Liver (tissue), 9 donors: ENCODE data around the gene FLOT2. TPM values are rescaled to one million over a fixed set of nuclear protein-coding genes. Genes with fewer than 3 reads are reported as not detected.

ENCODE experiments used
- DNase-seq: peaks from one replicate; pipeline ENCODE4 v3.0.0-alpha.2; 2017; ENCODE audit warnings: low spot score
- H3K27ac ChIP-seq, 2 donors: one replicate each; pipeline ENCODE4 v1.7.0; 2013; ENCODE audit warnings: inconsistent platforms in 2 of 2, low read length in 2 of 2, control low read depth in 1 of 2, low read depth in 1 of 2, mild to moderate bottlenecking in 1 of 2
- H3K27me3 ChIP-seq, 4 donors: one replicate each; pipeline versions ENCODE4 v1.6.1 to v1.7.0; 2013; ENCODE audit warnings: low read length in 3 of 4, inconsistent platforms in 1 of 4, mild to moderate bottlenecking in 1 of 4, moderate library complexity in 1 of 4; ENCODE audit not compliant: control insufficient read depth in 4 of 4, insufficient read depth in 4 of 4
- H3K36me3 ChIP-seq, 4 donors: one replicate each; pipeline versions ENCODE4 v1.6.1 to v1.7.0; 2013; ENCODE audit warnings: low read length in 3 of 4, mild to moderate bottlenecking in 3 of 4, low read depth in 1 of 4, moderate library complexity in 1 of 4; ENCODE audit not compliant: control insufficient read depth in 4 of 4, insufficient read depth in 3 of 4
- H3K4me1 ChIP-seq, 4 donors: one replicate each; pipeline versions ENCODE4 v1.6.1 to v1.7.0; 2013; ENCODE audit warnings: low read length in 3 of 4, mild to moderate bottlenecking in 3 of 4, moderate library complexity in 1 of 4; ENCODE audit not compliant: control insufficient read depth in 4 of 4, insufficient read depth in 4 of 4
- H3K4me3 ChIP-seq, 3 donors: one replicate each; pipeline versions ENCODE4 v1.6.1 to v1.7.0; 2013; ENCODE audit warnings: low read length in 3 of 3, control low read depth in 1 of 3, low read depth in 1 of 3, mild to moderate bottlenecking in 1 of 3
- H3K9ac ChIP-seq, 2 donors: one replicate each; pipeline ENCODE4 v1.7.0; 2013; ENCODE audit warnings: low read length in 2 of 2, mild to moderate bottlenecking in 2 of 2, moderate library complexity in 2 of 2, control low read depth in 1 of 2, low read depth in 1 of 2
- H3K9me3 ChIP-seq, 4 donors: one replicate each; pipeline versions ENCODE4 v1.6.1 to v1.7.0; 2013; ENCODE audit warnings: low read length in 3 of 4; ENCODE audit not compliant: control insufficient read depth in 4 of 4
- ATF3 ChIP-seq: IDR thresholded peaks from 2 replicates; pipeline ENCODE4 v1.6.1; 2016; ENCODE audit warnings: antibody characterized with exemption
- EGR1 ChIP-seq, 2 donors: IDR thresholded peaks; 2 replicates each; pipeline ENCODE4 v1.6.1; 2016 to 2018; ENCODE audit warnings: antibody characterized with exemption in 2 of 2, low read depth in 2 of 2
- FOXA1 ChIP-seq: IDR thresholded peaks from 2 replicates; pipeline ENCODE4 v1.6.1; 2016; ENCODE audit warnings: antibody characterized with exemption
- FOXA2 ChIP-seq: IDR thresholded peaks from 2 replicates; pipeline ENCODE4 v1.6.1; 2016; ENCODE audit warnings: antibody characterized with exemption
- GABPA ChIP-seq, 2 donors: IDR thresholded peaks in 1 of 2; conservative IDR thresholded peaks in 1 of 2; 2 replicates each; pipeline ENCODE4 v1.6.1; 2016; ENCODE audit warnings: antibody characterized with exemption in 2 of 2, mild to moderate bottlenecking in 1 of 2, moderate library complexity in 1 of 2
- HNF4A ChIP-seq, 2 donors: conservative IDR thresholded peaks; 2 replicates each; pipeline ENCODE4 v1.6.1; 2016; ENCODE audit warnings: antibody characterized with exemption in 2 of 2, mild to moderate bottlenecking in 2 of 2
- HNF4G ChIP-seq: IDR thresholded peaks from 2 replicates; pipeline ENCODE4 v1.6.1; 2016; ENCODE audit warnings: antibody characterized with exemption
- JUND ChIP-seq, 2 donors: IDR thresholded peaks; 2 replicates each; pipeline ENCODE4 v1.6.1; 2016; ENCODE audit warnings: antibody characterized with exemption in 2 of 2
- NR2F2 ChIP-seq: IDR thresholded peaks from 2 replicates; pipeline ENCODE4 v1.6.1; 2016; ENCODE audit warnings: antibody characterized with exemption
- RAD21 ChIP-seq, 2 donors: IDR thresholded peaks; 2 replicates each; pipeline ENCODE4 v1.6.1; 2016; ENCODE audit warnings: antibody characterized with exemption in 2 of 2, mild to moderate bottlenecking in 2 of 2
- REST ChIP-seq: IDR thresholded peaks from 2 replicates; pipeline ENCODE4 v1.6.1; 2016; ENCODE audit warnings: antibody characterized with exemption, mild to moderate bottlenecking
- RXRA ChIP-seq, 2 donors: IDR thresholded peaks; 2 replicates each; pipeline ENCODE4 v1.6.1; 2017 to 2018; ENCODE audit warnings: antibody characterized with exemption in 2 of 2, mild to moderate bottlenecking in 1 of 2
- SP1 ChIP-seq: IDR thresholded peaks from 2 replicates; pipeline ENCODE4 v1.6.1; 2018; ENCODE audit warnings: antibody characterized with exemption, mild to moderate bottlenecking
- TAF1 ChIP-seq: conservative IDR thresholded peaks from 2 replicates; pipeline ENCODE4 v1.6.1; 2016; ENCODE audit warnings: antibody characterized with exemption, mild to moderate bottlenecking
- YY1 ChIP-seq: IDR thresholded peaks from 2 replicates; pipeline ENCODE4 v1.6.1; 2016; ENCODE audit warnings: antibody characterized with exemption, mild to moderate bottlenecking
- ZBTB33 ChIP-seq: IDR thresholded peaks from 2 replicates; pipeline ENCODE4 v1.6.1; 2016; ENCODE audit warnings: antibody characterized with exemption
- WGBS: extraction: QIAGEN DNeasy Blood & Tissue Kit; methylation state at CpG from one replicate; pipeline ENCODE4 v1.1.7; 2013; 5-methylcytosine and 5-hydroxymethylcytosine counted together
- polyA plus RNA-seq, 2 donors: library from polyadenylated mRNA; stranded (reverse) in 1 of 2; unstranded in 1 of 2; fragments of 200-250 nt in 1 of 2; fragments of >200 nt in 1 of 2; fragmentation: Nextera tagmentation in 1 of 2; extraction: Ambion mirVana in 1 of 2; gene quantifications; one replicate each; pipeline versions ENCODE4 v1.2.1 to v1.2.3, GENCODE V29; 2013 to 2015
- total RNA-seq, 2 donors: library from RNA; depleted of rRNA; stranded (reverse); fragments of >200 nt; gene quantifications; one replicate each; pipeline ENCODE4 v1.2.3, GENCODE V29; 2014
- TF ChIP-seq, protein P1 (sequence below): IDR thresholded peaks from 2 replicates; pipeline ENCODE4 v1.6.1; 2016; ENCODE audit warnings: antibody characterized with exemption
- TF ChIP-seq, protein P2 (sequence below): fragments of 150-350 bp; IDR thresholded peaks from 2 replicates; pipeline ENCODE4 v1.5.1; 2017; ENCODE audit warnings: improper control_type of control experiment, low read depth, low read length; ENCODE audit not compliant: missing input control
- donor health status: healthy.
- donor health status: healthy.
- donor health status: healthy.
- donor health status: healthy.
- donor health status: healthy.

The FLOT2 gene, protein sequence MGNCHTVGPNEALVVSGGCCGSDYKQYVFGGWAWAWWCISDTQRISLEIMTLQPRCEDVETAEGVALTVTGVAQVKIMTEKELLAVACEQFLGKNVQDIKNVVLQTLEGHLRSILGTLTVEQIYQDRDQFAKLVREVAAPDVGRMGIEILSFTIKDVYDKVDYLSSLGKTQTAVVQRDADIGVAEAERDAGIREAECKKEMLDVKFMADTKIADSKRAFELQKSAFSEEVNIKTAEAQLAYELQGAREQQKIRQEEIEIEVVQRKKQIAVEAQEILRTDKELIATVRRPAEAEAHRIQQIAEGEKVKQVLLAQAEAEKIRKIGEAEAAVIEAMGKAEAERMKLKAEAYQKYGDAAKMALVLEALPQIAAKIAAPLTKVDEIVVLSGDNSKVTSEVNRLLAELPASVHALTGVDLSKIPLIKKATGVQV
- total RNA-seq (10 to 100 TPM; 67.7 to 71.0 TPM), polyA plus RNA-seq (100 to 1,000 TPM in 1 of 2 donors, 10 to 100 TPM in 1; 61.6 to 100 TPM)

DNA sequence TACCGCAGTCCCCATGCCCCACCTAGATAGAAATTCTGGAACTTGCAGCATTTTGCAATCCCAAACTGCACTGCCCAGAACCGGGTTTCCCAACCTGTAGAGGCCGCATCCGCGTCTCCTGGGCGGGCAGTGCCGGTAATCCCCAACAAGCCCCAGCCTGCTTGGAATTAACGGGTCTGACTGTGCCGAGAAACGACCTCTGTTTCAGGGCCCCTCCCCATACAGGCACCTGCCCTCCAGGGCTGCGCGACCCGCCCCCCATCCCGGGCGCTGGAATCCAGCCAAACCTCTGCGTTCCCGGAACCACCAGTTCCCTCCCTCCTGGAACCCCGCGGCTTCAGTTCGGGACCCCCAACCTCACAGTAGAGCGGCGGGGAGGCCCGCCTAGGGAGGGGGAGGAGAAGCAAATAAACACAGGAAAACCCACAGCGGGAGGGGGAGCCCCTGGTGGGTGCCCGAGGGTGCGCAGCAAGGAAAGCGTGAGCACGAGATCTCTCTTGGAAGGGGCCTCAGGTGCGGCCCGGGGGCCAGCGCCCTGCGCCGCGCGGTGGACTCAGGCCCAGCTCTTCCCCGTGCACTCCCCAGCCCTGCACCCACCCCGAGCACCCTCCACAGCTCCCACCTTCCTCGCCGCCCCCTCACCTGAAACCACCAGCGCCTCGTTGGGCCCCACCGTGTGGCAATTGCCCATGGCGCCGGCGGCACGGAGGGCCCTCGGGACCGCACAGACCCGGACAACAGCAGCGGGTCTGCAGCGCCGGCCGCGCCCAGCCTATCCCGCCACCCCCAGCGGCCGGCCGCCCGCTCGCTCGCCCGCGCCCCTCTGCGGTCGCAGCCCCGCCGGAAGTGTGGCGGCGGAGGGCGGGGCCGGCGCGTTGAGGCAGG, at the start of gene FLOT2:
FLOT2 (minus strand) TSS at position 850 of the 885 bp plus-strand sequence; CDS start at position 691, 159 bp downstream.
- peak within 1 kb of the TSS; percentile 88 to 90 (median 90) for H3K4me3 ChIP-seq
- peak within 1 kb of the TSS; percentile 89 to 99 for H3K27ac ChIP-seq
- peak; percentile 33 to 56 for TF ChIP-seq JUND (IDR thresholded peaks at IDR 0.05)
- peak; percentile 83 for TF ChIP-seq YY1
- TF ChIP-seq EGR1 (IDR thresholded peaks at IDR 0.05; ENCODE audit: low read depth in 2 of 2), result peak; percentile 12 to 55
- TF ChIP-seq FOXA2, result no peak
- no peak for TF ChIP-seq FOXA1
- TF ChIP-seq GABPA (IDR thresholded peaks at IDR 0.05 in 1 of 2, conservative IDR thresholded peaks at IDR 0.05 in 1 of 2), result peak in 1 of 2 donors; percentile 55
- no peak for TF ChIP-seq NR2F2
- TF ChIP-seq ATF3, result peak; percentile 16
- TF ChIP-seq, protein P1, sequence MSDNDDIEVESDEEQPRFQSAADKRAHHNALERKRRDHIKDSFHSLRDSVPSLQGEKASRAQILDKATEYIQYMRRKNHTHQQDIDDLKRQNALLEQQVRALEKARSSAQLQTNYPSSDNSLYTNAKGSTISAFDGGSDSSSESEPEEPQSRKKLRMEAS, result peak; percentile 80
- peak; percentile 52 to 62 for TF ChIP-seq HNF4A (conservative IDR thresholded peaks at IDR 0.05)
- peak; percentile 68 for TF ChIP-seq ZBTB33
- peak; percentile 23 for TF ChIP-seq TAF1
- TF ChIP-seq HNF4G, result no peak
- peak; percentile 63 to 66 for TF ChIP-seq RXRA (IDR thresholded peaks at IDR 0.05)
- peak; percentile 71 for TF ChIP-seq SP1
- peak; percentile 90 for TF ChIP-seq REST
- TF ChIP-seq RAD21 (IDR thresholded peaks at IDR 0.05), result peak; percentile 42 to 56
- TF ChIP-seq, protein P2, sequence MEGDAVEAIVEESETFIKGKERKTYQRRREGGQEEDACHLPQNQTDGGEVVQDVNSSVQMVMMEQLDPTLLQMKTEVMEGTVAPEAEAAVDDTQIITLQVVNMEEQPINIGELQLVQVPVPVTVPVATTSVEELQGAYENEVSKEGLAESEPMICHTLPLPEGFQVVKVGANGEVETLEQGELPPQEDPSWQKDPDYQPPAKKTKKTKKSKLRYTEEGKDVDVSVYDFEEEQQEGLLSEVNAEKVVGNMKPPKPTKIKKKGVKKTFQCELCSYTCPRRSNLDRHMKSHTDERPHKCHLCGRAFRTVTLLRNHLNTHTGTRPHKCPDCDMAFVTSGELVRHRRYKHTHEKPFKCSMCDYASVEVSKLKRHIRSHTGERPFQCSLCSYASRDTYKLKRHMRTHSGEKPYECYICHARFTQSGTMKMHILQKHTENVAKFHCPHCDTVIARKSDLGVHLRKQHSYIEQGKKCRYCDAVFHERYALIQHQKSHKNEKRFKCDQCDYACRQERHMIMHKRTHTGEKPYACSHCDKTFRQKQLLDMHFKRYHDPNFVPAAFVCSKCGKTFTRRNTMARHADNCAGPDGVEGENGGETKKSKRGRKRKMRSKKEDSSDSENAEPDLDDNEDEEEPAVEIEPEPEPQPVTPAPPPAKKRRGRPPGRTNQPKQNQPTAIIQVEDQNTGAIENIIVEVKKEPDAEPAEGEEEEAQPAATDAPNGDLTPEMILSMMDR, result peak; percentile 14
- H3K9ac ChIP-seq, result peak within 1 kb of the TSS; percentile 53 to 72
- WGBS, result under 1% methylated on average over 73 of the region's 73 CpGs
- no peaks in the 10 kb centered on the region for H3K27me3 ChIP-seq
- no peaks in the 10 kb centered on the region for H3K9me3 ChIP-seq
- DNase-seq, result peak; percentile 72
- peaks cover 0 to 5% (median 0%) of the 10 kb centered on the region in 4 donors for H3K36me3 ChIP-seq
- H3K4me1 ChIP-seq, result peaks cover 21 to 32% (median 27%) of the 10 kb centered on the region in 4 donors
